Measurements from ENCODE around the gene BCL2L14.
"Not testable (repeated sequence)": the region's sequence is repeated elsewhere in the genome, so short reads cannot be mapped to it uniquely, and the experiment has no call there.

The BCL2L14 gene

GRCh38 chr12:12099102-12099501 lies 28.4 kb downstream of the BCL2L14 start:
- TF ChIP-seq CTCF (IDR thresholded peaks at IDR 0.05; ENCODE audit: low read depth, low read length, missing control alignments), result no peak
- no peak overlapping the region for H3K4me3 ChIP-seq (ENCODE audit: low read depth, low read length)
- no peak for DNase-seq (ENCODE audit: low read depth)

- TF ChIP-seq CTCF (IDR thresholded peaks at IDR 0.05; ENCODE audit: low read depth, low read length, missing control alignments), result no peak
- no peak for DNase-seq (ENCODE audit: low read depth)
- no peak overlapping the region for H3K4me3 ChIP-seq (ENCODE audit: low read depth, low read length)
Measured at GRCh38 chr12:12107678-12108077, 36.9 kb downstream of the BCL2L14 start.

GRCh38 chr12:12108441-12109058 lies 37.8 kb downstream of the BCL2L14 start:
- H3K4me3 ChIP-seq (ENCODE audit: low read depth, low read length), result no peak overlapping the region
- TF ChIP-seq CTCF (IDR thresholded peaks at IDR 0.05; ENCODE audit: low read depth, low read length, missing control alignments), result no peak
- DNase-seq (ENCODE audit: low read depth), result no peak

- not testable (repeated sequence) for DNase-seq (ENCODE audit: low read depth); H3K4me3 ChIP-seq (ENCODE audit: low read depth, low read length)
Measured at GRCh38 chr12:12110923-12111555, 40.3 kb downstream of the BCL2L14 start.

- TF ChIP-seq CTCF (IDR thresholded peaks at IDR 0.05; ENCODE audit: low read depth, low read length, missing control alignments), result no peak
Measured at GRCh38 chr12:12115514-12115913, 44.8 kb downstream of the BCL2L14 start.

GRCh38 chr12:12116677-12117076 lies 45.9 kb downstream of the BCL2L14 start:
- no peak for DNase-seq (ENCODE audit: low read depth)
- no peak overlapping the region for H3K4me3 ChIP-seq (ENCODE audit: low read depth, low read length)
- no peak for TF ChIP-seq CTCF (IDR thresholded peaks at IDR 0.05; ENCODE audit: low read depth, low read length, missing control alignments)

More at GRCh38 chr12:12115514-12115913, 44.8 kb downstream of the BCL2L14 start:
- H3K4me3 ChIP-seq (ENCODE audit: low read depth, low read length), result no peak overlapping the region
- DNase-seq (ENCODE audit: low read depth), result no peak

- DNase-seq (ENCODE audit: low read depth), result no peak
- TF ChIP-seq CTCF (IDR thresholded peaks at IDR 0.05; ENCODE audit: low read depth, low read length, missing control alignments), result no peak
- H3K4me3 ChIP-seq (ENCODE audit: low read depth, low read length), result no peak overlapping the region
Measured at GRCh38 chr12:12121061-12121460, 50.3 kb downstream of the BCL2L14 start.
